Endothelial cell of umbilical vein (primary cell): ENCODE measurements around the gene LDLRAD3.

Experiments used
- CTCF ChIP-seq, 2 donors: IDR thresholded peaks; 1 replicate in 1 of 2; 2 replicates in 1 of 2; pipeline ENCODE4 v1.5.1; 2011; ENCODE audit warnings: low read length in 2 of 2, mild to moderate bottlenecking in 2 of 2, moderate library complexity in 2 of 2, control low read depth in 1 of 2, inconsistent platforms in 1 of 2, low read depth in 1 of 2; ENCODE audit not compliant: insufficient read depth in 1 of 2; ENCODE audit errors: extremely low read depth in 1 of 2
- POLR2A ChIP-seq: IDR thresholded peaks from 2 replicates; pipeline ENCODE4 v1.6.1; 2012; ENCODE audit warnings: low read depth, mild to moderate bottlenecking, control low read depth, low read length

GRCh38 chr11:35924811-35925210 lies 19.1 kb upstream of the LDLRAD3 start:
- TF ChIP-seq POLR2A, result no peak
- no peak for TF ChIP-seq CTCF (IDR thresholded peaks at IDR 0.05; ENCODE audit: extremely low read depth in 1 of 2, insufficient read depth in 1 of 2, low read depth in 1 of 2, low read length in 2 of 2)
